Mesangial cell (primary cell): Measurements from ENCODE around the gene LRRC8B. TPM values are rescaled to one million over a fixed set of nuclear protein-coding genes. Genes with fewer than 3 reads are reported as not detected.

ENCODE experiments used
- total RNA-seq: library from RNA; depleted of rRNA; stranded (reverse); fragments of >200 nt; gene quantifications from 2 replicates; pipeline ENCODE4 v1.2.3, GENCODE V29; 2015

LRRC8B gene
- 5.2 and 7.1 TPM in 2 replicates for total RNA-seq

DNA sequence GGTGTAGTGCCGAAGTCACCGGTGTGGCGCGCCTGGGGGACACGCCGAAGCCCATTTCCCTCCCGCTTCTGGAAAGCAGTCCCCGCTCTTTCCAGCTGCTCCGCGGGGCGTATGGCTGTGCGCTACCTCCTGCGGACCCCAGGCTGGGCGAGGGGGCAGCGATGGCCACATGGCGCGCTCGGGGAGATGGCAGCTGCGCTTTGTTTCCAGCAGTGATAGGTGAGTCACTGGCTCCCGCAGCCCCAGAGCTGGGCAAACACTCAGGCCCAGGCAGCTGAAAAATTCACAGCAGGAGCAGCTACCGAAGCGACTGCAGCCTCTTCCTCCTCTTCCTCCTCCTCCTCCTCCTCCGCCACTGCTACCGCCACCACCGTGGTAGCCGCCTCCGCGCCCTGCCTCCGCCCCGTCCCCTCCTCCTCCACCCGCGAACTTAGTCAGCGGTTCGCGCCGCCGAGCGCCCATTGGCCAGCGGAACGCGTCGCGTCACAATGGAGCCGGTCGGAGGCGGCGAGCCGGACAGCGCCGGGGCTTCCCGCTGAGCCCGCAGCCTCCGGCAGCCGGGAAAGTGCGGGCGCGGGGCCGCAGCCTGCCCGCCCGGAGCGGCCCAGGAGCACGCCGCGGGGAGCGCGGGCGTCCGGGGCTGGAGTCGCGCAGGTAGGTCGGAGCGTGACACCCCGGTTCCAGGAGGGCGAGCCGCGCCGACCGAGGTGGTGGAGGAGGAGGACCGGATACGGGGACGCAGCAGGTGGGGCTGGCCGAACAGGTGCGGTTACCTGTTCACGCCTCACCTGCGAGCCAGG is at the start of gene LRRC8B:
LRRC8B (plus strand) TSS at position 461 of the 800 bp plus-strand sequence. CDS start 57,822 bp downstream, outside the sequence.

DNA sequence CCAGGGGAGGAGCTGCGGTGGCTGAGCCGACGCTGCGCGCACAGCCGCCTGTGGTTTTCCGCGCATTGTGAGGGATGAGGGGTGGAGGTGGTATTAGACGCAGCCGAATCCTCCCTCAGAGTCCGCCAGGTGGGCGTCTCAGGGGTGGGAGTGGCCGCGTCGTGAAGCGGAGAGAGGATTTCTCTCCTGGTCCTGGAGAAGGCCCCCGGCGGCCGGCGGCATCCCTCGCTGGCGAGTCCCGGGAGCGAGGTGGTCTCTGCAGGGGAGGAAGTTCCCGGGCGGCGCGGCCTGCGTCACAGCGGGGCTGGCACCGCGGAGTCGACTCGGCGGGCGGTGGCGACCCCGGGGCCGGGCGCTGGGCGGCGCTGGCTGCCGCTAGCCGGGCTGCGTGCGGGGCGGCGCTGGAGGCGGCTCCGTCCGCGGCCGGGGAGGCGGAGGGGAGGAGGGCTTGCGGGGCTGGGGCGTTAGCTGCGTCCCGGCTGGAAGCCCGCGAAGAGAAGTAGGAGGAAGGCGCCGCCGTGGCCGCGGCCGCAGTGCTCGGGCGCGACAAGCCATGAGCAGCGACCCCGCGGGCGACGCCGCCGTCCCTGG is 108.1 kb downstream of the LRRC8B start, which contains the start of gene LRRC8C:
LRRC8C (plus strand) TSS at position 464 of the 591 bp plus-strand sequence. CDS start 53,354 bp downstream, outside the sequence.

Other genes starting within 250 kb of the LRRC8B start
- gene GBP6, start 160.8 kb upstream of the LRRC8B start, total RNA-seq: not detected in 2 replicates
- gene LRRC8C, start 108.3 kb downstream of the LRRC8B start, total RNA-seq: 3.5 and 8.0 TPM in 2 replicates